ENCODE measurements around the gene PLCL2.
"Not testable (repeated sequence)": the region's sequence is repeated elsewhere in the genome, so short reads cannot be mapped to it uniquely, and the experiment has no call there.

Gene PLCL2

DNA sequence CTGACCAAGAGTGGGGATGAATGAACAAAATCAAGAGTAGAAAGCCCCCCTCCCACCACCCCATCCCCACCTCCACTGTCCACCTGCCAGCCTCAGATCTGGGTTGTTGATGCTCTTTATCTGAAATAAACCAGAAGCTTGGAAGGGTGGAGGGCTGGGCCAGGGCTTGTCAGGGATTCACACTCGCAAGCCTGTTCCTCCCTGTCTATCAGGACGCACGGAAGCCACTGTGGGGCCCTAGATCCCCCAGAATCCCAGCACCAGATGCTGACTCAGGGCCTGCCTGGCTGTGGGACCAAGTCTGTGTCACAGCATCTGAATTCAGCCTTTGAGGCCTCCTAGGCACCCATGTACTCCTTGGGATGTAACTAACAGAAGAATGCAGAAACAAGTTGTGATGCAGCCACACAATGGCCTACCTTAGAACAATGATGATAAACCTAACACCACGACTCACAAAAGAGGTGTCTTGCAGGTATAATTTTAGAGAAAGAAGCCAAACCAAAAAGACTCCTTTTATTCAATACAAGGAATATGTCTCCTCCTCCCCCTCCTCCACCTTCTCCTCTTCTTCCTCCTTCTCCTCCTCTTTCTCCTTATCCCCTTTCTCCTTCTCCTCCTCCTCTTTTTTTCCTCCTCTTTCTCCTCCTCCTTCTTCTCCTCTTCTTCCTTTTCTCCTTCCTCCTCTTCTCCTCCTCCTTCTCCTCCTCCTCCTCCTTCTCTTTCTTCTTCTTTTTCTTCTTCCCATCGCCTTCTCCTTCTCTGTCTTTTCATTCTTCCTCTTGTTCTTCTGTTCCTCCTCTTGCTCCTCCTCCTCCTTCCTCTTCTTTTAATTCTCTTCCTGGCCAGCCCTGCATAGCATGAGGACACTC is 234.7 kb downstream of the PLCL2 start:
- no peak for DNase-seq (ENCODE audit: low spot score)

DNA sequence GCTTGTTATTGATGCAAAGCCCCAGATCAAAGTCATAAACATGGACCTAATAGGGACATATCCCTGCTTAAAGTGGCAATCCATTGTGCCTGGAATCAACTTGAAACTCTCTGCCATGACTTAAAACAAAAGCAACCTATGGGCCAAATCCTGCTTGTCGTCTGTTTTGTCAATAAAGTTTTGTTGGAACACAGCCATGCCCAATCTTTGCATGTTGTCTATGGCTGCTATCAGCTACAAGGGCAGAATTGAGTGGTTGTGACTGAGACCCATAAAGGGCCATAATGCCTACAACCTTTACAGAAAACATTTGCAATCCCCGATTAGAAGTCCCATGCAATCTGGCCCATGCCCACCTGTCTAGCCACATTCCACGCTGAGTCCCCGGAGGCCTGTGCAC is 235.4 kb downstream of the PLCL2 start:
- no peak for DNase-seq (ENCODE audit: low spot score)

- DNase-seq (ENCODE audit: low spot score): no peak
Observed at GRCh38 chr3:17121336-17121735, 236.6 kb downstream of the PLCL2 start.

GRCh38 chr3:17122758-17123157 is 238.0 kb downstream of the PLCL2 start:
- DNase-seq (ENCODE audit: low spot score): no peak

DNA sequence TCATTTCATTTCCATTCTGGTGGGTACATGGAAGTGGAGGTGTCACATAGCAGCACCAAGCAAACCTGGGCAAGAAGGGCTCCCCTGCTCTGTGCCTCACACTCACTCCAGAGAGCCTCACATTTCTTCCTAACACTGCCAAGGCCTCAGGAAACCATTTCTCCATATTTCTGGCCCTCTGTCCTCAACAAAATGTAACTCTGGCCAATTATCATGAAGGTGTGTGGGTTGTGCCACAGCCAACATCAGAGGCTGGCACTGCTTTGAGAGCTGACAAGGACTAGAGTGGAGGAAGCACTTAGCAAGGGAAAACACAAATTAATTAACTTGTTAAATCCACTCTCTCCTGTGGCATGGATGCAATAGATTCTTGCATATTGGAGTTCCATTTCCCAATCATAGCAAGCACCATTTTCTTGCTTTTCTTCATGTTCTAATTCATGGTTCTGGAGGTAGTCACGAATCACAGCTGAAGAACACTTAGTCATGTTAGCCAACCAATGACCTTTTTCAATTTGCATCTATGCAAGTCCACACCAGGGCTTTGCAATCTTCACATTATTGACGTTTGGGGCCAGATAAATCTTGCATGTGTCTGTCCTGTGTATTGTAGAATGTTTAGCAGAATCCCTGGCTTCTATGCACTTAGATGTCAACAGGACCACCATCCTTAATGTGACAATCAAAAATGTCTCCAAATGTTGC is 241.1 kb downstream of the PLCL2 start:
- DNase-seq (ENCODE audit: low spot score): peak; percentile 52

DNA sequence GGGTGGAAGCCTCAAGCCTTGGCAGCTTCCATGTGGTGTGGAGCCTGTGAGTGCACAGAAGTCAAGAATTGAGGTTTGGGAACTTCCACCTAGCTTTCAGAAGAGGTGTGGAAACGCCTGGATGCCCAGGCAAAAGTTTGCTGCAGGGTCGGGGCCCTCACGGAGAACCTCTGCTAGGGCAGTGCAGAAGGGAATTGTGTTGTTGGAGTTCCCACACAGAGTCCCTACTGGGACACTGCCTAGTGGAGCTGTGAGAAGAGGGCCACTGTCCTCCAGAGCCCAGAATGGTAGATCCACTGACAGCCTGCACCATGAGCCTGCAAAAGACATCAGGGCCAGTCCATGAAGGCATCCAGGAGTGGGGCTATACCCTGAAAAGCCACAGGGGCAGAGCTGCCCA is 243.9 kb downstream of the PLCL2 start:
- not testable (repeated sequence) for DNase-seq (ENCODE audit: low spot score)

GRCh38 chr3:17129556-17129955 is 244.8 kb downstream of the PLCL2 start:
- no peak for DNase-seq (ENCODE audit: low spot score)

- no peak for DNase-seq (ENCODE audit: low spot score)
Observed at GRCh38 chr3:17130956-17131355, 246.2 kb downstream of the PLCL2 start.

- DNase-seq (ENCODE audit: low spot score): no peak
Observed at GRCh38 chr3:17132286-17133115, 247.7 kb downstream of the PLCL2 start.

DNA sequence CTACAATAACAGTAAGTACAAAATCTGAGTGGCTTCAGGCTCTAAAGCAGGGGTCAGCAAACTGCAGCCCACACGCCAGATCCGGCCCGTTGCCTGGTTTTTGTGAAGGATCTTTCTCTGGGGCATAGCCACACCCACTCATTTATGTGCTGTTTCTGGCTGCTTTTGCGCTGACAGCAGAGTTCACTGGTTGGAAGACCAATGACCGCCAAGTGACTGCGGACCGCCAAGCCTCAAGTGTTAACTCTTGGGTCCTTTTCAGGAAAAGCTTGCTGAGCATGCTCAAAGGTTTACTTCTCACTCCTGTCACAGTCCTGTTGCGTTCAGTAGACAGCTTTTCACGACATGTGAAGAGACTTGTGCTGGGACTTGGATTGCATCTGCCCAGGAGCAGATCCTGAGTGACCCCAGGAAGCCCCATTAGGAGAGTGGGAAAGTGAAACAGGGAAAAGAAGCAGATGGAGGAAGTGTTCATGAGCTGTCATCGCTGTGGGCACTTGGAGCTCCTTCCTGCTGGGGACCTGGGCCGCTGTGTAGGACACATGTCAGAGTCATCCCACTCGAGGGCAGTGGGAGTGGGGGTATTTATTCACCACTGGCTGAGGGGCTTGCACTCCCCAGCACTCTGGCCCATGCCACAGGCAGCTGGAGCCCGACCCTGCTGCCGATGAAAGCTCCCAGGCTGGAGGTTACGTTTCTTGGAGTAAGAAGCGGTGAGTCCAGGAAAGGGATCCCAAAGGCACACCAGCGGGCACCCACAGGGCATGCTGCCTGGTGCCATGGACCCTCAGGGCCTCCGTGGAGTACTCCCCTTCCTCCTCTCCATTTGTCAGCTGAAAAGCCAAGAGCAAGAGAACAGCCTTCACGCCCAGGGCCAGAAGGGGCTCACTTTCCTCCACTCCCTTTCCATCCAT is 249.1 kb downstream of the PLCL2 start:
- no peak for DNase-seq (ENCODE audit: low spot score)

GRCh38 chr3:17135696-17136095 is 250.9 kb downstream of the PLCL2 start:
- no peak for DNase-seq (ENCODE audit: low spot score)

DNA sequence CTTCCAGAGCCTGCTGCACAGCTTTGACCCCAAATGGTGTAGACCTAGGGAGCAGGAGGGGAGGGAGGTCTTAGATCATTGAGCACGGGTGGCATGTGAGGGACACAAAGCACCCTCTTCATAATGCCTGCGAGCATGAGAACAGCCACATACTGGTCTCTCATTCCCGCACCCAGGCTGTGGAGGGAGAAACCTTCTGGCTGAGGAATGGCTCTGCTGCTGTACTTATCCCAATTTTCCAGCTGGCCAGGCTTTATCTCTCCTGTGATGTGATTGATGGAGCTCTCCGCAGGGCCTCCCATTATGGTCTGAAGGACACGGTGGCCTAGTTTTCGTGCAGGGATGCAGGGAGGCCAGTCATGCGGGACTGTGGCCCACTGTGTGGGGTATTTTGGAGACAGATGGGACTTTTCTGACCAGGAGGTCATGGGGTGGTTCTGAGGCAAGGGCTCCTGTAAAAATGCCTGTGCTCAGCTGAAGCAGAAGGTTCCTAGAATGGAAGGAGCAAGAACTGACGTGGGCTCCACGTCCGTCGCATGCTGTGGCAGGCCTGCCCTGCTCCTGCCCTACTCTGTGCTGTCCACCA is 251.5 kb downstream of the PLCL2 start:
- DNase-seq (ENCODE audit: low spot score): peak; percentile 97

- DNase-seq (ENCODE audit: low spot score): no peak
Observed at GRCh38 chr3:17137321-17137826, 252.6 kb downstream of the PLCL2 start.

DNA sequence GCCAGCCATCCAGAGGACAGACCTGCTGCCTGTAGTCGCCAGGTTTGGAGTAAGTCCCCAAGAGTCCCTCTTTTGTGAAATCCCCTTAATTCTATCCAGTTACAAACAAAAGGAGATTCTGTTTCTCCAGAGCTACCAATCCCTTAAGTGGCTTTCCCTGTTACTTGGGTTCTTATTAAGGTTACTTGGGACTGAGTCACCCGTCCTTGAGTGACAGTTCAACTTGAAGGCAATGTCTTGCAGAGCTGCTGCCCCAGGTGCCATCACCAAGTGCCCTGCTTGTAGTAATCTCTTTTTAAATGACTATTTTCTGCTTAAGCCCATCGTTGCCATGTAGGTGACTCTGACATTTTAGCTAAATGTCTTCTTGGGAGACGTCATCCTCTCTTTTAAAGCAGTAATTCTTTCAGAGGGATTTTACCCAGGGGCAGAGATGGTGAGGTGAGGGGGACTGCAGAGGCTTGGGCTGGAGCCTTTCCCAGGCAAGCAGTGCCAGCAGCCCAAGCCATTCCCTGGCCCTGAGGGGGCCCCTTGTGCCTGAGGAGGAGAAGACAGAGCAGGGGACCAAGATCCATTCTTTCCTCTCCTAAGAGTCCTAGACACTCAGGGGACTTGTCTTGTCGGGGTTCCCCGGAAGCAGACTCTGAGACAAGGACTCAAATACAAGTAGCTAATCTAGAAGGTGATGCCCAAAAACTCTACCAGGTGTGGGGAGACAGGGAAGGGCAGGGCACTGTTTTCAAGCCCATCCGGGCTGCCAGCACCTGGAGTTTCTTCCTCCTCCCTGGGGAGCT is 253.7 kb downstream of the PLCL2 start:
- DNase-seq (ENCODE audit: low spot score): no peak
